ENCODE measurements around the gene BEAN1.
"Not testable (repeated sequence)": the region's sequence is repeated elsewhere in the genome, so short reads cannot be mapped to it uniquely, and the experiment has no call there.

Gene BEAN1

DNA sequence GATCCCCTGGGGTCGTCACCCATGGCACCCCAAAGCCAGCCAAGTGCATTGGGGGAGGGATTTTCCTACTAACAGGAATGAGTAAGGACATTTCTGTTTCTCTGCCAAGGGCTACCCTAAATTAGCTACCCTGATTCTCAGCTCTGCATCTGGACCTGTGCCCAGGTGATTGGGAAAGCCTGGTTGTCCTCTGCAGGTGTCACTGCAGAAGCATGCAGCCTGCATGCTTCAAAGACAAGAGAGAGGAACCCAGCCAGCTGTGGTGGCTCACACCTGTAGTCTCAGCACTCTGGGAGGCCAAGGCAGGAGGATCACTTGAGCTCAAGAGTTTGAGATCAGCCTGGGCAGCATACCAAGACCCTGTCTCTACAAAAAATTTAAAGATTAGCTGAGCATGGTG lies 19.6 kb downstream of the BEAN1 start:
- no peak overlapping the region for H3K4me3 ChIP-seq (ENCODE audit: low read length)
- H3K36me3 ChIP-seq (ENCODE audit: control insufficient read depth, low read length): no peaks in the 10 kb centered on the region
- no peaks in the 10 kb centered on the region for H3F3A ChIP-seq (ENCODE audit: control insufficient read depth, insufficient read depth)
- H3K79me2 ChIP-seq (ENCODE audit: control insufficient read depth, low read length): no peaks in the 10 kb centered on the region
- no peak overlapping the region for H3K27ac ChIP-seq (ENCODE audit: low read depth, low read length)
- H3K4me2 ChIP-seq (ENCODE audit: low read length): no peak overlapping the region
- H3K9me2 ChIP-seq (replicated peaks; ENCODE audit: control insufficient read depth, low read length): no peaks in the 10 kb centered on the region
- H3K27me3 ChIP-seq (ENCODE audit: control insufficient read depth, low read length): 0 out of 2 replicates have a peak, but pooled peaks cover 3% of the 10 kb centered on the region
- no peaks in the 10 kb centered on the region for H4K20me1 ChIP-seq (ENCODE audit: control insufficient read depth, insufficient read depth, low read depth, low read length)
- no peaks in the 10 kb centered on the region for H3K9me3 ChIP-seq (ENCODE audit: control insufficient read depth, insufficient read depth, low read length)
- no peaks in the 10 kb centered on the region for H3K4me1 ChIP-seq (ENCODE audit: control insufficient read depth, low read length)
- TF ChIP-seq, protein P1, sequence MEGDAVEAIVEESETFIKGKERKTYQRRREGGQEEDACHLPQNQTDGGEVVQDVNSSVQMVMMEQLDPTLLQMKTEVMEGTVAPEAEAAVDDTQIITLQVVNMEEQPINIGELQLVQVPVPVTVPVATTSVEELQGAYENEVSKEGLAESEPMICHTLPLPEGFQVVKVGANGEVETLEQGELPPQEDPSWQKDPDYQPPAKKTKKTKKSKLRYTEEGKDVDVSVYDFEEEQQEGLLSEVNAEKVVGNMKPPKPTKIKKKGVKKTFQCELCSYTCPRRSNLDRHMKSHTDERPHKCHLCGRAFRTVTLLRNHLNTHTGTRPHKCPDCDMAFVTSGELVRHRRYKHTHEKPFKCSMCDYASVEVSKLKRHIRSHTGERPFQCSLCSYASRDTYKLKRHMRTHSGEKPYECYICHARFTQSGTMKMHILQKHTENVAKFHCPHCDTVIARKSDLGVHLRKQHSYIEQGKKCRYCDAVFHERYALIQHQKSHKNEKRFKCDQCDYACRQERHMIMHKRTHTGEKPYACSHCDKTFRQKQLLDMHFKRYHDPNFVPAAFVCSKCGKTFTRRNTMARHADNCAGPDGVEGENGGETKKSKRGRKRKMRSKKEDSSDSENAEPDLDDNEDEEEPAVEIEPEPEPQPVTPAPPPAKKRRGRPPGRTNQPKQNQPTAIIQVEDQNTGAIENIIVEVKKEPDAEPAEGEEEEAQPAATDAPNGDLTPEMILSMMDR (IDR thresholded peaks at IDR 0.05; ENCODE audit: low read depth, low read length, poor library complexity, severe bottlenecking): no peak
- TF ChIP-seq EZH2phosphoT487 (IDR thresholded peaks at IDR 0.05; ENCODE audit: borderline replicate concordance, low read length): no peak

DNA sequence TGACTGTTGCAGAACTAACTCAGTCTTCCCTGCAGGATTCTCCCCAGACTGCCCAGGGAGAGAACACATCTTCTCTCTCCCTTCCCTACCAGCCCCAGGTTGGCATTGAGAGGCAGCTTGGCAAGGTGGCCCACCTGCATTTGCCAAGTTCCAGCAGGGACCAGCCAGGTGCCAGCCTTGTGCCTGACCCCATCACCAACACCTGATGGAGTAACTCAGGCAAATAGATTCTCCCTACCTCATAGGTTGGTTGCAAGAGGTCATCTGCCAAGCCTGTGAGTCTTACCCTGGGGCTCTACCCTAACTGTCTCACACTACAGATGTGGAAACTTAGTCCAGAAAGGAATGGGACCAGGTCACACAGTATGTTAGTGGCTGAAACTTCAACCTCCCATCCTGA lies 20.4 kb downstream of the BEAN1 start:
- 0 out of 2 replicates have a peak, but pooled peaks cover 3% of the 10 kb centered on the region for H3K27me3 ChIP-seq (ENCODE audit: control insufficient read depth, low read length)
- no peaks in the 10 kb centered on the region for H3F3A ChIP-seq (ENCODE audit: control insufficient read depth, insufficient read depth)
- no peaks in the 10 kb centered on the region for H3K36me3 ChIP-seq (ENCODE audit: control insufficient read depth, low read length)
- H3K4me2 ChIP-seq (ENCODE audit: low read length): no peak overlapping the region
- H3K4me1 ChIP-seq (ENCODE audit: control insufficient read depth, low read length): no peaks in the 10 kb centered on the region
- no peak overlapping the region for H3K4me3 ChIP-seq (ENCODE audit: low read length)
- H3K9me2 ChIP-seq (replicated peaks; ENCODE audit: control insufficient read depth, low read length): no peaks in the 10 kb centered on the region
- no peaks in the 10 kb centered on the region for H3K9me3 ChIP-seq (ENCODE audit: control insufficient read depth, insufficient read depth, low read length)
- no peak overlapping the region for H3K27ac ChIP-seq (ENCODE audit: low read depth, low read length)
- no peaks in the 10 kb centered on the region for H4K20me1 ChIP-seq (ENCODE audit: control insufficient read depth, insufficient read depth, low read depth, low read length)
- H3K79me2 ChIP-seq (ENCODE audit: control insufficient read depth, low read length): no peaks in the 10 kb centered on the region
- TF ChIP-seq, protein P1 (IDR thresholded peaks at IDR 0.05; ENCODE audit: low read depth, low read length, poor library complexity, severe bottlenecking): no peak
- TF ChIP-seq EZH2phosphoT487 (IDR thresholded peaks at IDR 0.05; ENCODE audit: borderline replicate concordance, low read length): no peak

DNA sequence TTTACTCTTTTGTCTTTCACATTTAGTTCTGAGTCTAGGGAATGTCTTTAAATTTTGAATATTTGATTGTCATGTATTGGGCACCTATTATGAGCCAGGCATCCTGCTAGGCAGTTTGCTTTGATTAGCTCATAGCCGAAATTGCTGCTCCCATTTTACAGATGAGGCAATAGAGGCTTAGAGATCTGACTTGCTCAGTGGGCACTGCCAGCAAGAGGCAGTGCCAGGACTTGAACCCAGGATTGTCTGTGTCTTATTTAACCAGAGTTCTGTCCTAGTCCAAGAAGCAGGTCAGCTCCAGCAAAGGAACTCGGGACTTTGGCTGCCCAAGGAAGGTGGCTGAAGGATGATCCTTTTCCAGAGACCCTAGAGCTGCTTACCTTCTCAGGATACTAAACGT lies 24.5 kb downstream of the BEAN1 start:
- Histone ChIP-seq H3K4me3 (ENCODE audit: low read length) (no peak overlapping the region), H3K9me3 (ENCODE audit: control insufficient read depth, insufficient read depth, low read length) (no peaks in the 10 kb centered on the region), H3K4me1 (ENCODE audit: control insufficient read depth, low read length) (no peaks in the 10 kb centered on the region), H4K20me1 (ENCODE audit: control insufficient read depth, insufficient read depth, low read depth, low read length) (no peaks in the 10 kb centered on the region), H3F3A (ENCODE audit: control insufficient read depth, insufficient read depth) (no peaks in the 10 kb centered on the region), H3K27me3 (ENCODE audit: control insufficient read depth, low read length) (0 out of 2 replicates have a peak, but pooled peaks cover 2% of the 10 kb centered on the region), H3K79me2 (ENCODE audit: control insufficient read depth, low read length) (no peaks in the 10 kb centered on the region), H3K4me2 (ENCODE audit: low read length) (no peak overlapping the region), H3K9me2 (replicated peaks; ENCODE audit: control insufficient read depth, low read length) (no peaks in the 10 kb centered on the region), H3K36me3 (ENCODE audit: control insufficient read depth, low read length) (no peaks in the 10 kb centered on the region), H3K27ac (ENCODE audit: low read depth, low read length) (no peak overlapping the region)
- TF ChIP-seq EZH2phosphoT487 (IDR thresholded peaks at IDR 0.05; ENCODE audit: borderline replicate concordance, low read length): no peak
- TF ChIP-seq, protein P1 (IDR thresholded peaks at IDR 0.05; ENCODE audit: low read depth, low read length, poor library complexity, severe bottlenecking): no peak

DNA sequence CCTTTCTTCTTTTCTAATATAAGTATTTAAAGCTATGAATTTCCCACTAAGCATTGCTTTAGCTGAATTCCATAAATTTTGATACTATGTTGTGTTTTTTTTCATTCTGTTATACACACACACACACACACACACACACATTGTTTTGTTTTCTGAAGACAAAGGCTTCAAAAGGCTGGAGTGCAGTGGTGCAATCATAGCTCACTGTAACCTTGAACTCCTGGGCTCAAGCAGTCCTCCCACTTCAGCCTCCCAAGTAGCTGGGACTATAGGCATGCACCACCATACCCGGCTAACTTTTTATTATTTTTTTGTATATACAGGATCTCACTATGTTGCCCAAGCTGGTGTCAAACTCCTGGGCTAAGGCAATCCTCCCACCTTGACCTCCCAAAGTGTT lies 26.1 kb downstream of the BEAN1 start:
- not testable (repeated sequence) for H3K27me3 ChIP-seq (ENCODE audit: control insufficient read depth, low read length); H3F3A ChIP-seq (ENCODE audit: control insufficient read depth, insufficient read depth); H3K36me3 ChIP-seq (ENCODE audit: control insufficient read depth, low read length); H4K20me1 ChIP-seq (ENCODE audit: control insufficient read depth, insufficient read depth, low read depth, low read length); H3K27ac ChIP-seq (ENCODE audit: low read depth, low read length); H3K4me1 ChIP-seq (ENCODE audit: control insufficient read depth, low read length); H3K4me3 ChIP-seq (ENCODE audit: low read length); H3K9me3 ChIP-seq (ENCODE audit: control insufficient read depth, insufficient read depth, low read length); H3K4me2 ChIP-seq (ENCODE audit: low read length); H3K9me2 ChIP-seq (replicated peaks; ENCODE audit: control insufficient read depth, low read length); H3K79me2 ChIP-seq (ENCODE audit: control insufficient read depth, low read length)

All from DOHH2 (cell line).